HL-60 (cell line): ENCODE results near the gene ANKRD23.

Experiments
- DNase-seq, 2 experiments: peaks; one replicate each; pipeline ENCODE4 v3.0.0-alpha.2; 2010 to 2020; ENCODE audit warnings: low read depth in 1 of 2, low spot score in 1 of 2
- H3K27ac ChIP-seq: fragments of 250-450 bp; sonication (Bioruptor Pico); replicated peaks from 2 replicates; pipeline ENCODE4 v1.5.1; 2020; ENCODE audit warnings: mild to moderate bottlenecking, moderate library complexity
- H3K27me3 ChIP-seq: fragments of 250-450 bp; sonication (Bioruptor Pico); 2 replicates; pipeline ENCODE4 v1.5.1; 2021; ENCODE audit warnings: mild to moderate bottlenecking, moderate library complexity; ENCODE audit not compliant: insufficient read depth, poor library complexity, severe bottlenecking
- H3K4me3 ChIP-seq: replicated peaks from 2 replicates; pipeline ENCODE4 v1.5.1; 2011; ENCODE audit warnings: mild to moderate bottlenecking, control low read depth, low read length; ENCODE audit not compliant: insufficient read depth
- GABPA ChIP-seq: IDR thresholded peaks from 2 replicates; pipeline ENCODE4 v1.6.1; 2012; ENCODE audit warnings: low read depth
- POLR2AphosphoS5 ChIP-seq: IDR thresholded peaks from 2 replicates; pipeline ENCODE4 v1.6.1; 2012; ENCODE audit warnings: low read depth
- SPI1 ChIP-seq: IDR thresholded peaks from 2 replicates; pipeline ENCODE4 v1.6.1; 2012; ENCODE audit warnings: low read depth, mild to moderate bottlenecking, borderline replicate concordance
- TF ChIP-seq, protein P1 (sequence below): IDR thresholded peaks from one replicate; pipeline ENCODE4 v1.5.1; 2011; ENCODE audit warnings: low read length, control low read depth, inconsistent platforms; ENCODE audit not compliant: insufficient read depth
- TF ChIP-seq, protein P2 (sequence below): IDR thresholded peaks from 2 replicates; pipeline ENCODE4 v1.6.1; 2012; ENCODE audit warnings: low read depth; ENCODE audit not compliant: insufficient replicate concordance

The ANKRD23 gene

DNA sequence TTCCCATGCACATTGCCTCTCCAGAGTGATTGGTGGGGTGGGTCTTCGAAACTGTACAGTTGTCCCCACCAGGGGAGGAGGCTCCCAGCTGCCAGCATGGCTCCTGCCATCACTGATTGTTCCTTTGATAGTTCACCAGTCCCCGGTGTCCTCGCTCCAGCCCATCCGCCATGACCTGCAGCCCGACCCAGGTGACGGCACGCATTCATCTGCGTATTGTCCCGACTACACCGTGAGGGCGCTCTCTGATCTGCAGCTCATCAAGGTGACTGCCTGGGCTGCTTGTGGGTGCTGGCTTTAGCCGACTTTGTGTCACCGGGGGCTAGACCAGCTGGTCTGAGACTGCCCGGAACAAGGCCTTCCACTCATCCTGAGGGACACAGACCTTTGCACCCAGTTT, 15.4 kb downstream of the ANKRD23 start:
- TF ChIP-seq, protein P1, sequence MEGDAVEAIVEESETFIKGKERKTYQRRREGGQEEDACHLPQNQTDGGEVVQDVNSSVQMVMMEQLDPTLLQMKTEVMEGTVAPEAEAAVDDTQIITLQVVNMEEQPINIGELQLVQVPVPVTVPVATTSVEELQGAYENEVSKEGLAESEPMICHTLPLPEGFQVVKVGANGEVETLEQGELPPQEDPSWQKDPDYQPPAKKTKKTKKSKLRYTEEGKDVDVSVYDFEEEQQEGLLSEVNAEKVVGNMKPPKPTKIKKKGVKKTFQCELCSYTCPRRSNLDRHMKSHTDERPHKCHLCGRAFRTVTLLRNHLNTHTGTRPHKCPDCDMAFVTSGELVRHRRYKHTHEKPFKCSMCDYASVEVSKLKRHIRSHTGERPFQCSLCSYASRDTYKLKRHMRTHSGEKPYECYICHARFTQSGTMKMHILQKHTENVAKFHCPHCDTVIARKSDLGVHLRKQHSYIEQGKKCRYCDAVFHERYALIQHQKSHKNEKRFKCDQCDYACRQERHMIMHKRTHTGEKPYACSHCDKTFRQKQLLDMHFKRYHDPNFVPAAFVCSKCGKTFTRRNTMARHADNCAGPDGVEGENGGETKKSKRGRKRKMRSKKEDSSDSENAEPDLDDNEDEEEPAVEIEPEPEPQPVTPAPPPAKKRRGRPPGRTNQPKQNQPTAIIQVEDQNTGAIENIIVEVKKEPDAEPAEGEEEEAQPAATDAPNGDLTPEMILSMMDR = no peak
- no peak for TF ChIP-seq GABPA
- no peak for TF ChIP-seq SPI1
- TF ChIP-seq POLR2AphosphoS5 = no peak
- TF ChIP-seq, protein P2, sequence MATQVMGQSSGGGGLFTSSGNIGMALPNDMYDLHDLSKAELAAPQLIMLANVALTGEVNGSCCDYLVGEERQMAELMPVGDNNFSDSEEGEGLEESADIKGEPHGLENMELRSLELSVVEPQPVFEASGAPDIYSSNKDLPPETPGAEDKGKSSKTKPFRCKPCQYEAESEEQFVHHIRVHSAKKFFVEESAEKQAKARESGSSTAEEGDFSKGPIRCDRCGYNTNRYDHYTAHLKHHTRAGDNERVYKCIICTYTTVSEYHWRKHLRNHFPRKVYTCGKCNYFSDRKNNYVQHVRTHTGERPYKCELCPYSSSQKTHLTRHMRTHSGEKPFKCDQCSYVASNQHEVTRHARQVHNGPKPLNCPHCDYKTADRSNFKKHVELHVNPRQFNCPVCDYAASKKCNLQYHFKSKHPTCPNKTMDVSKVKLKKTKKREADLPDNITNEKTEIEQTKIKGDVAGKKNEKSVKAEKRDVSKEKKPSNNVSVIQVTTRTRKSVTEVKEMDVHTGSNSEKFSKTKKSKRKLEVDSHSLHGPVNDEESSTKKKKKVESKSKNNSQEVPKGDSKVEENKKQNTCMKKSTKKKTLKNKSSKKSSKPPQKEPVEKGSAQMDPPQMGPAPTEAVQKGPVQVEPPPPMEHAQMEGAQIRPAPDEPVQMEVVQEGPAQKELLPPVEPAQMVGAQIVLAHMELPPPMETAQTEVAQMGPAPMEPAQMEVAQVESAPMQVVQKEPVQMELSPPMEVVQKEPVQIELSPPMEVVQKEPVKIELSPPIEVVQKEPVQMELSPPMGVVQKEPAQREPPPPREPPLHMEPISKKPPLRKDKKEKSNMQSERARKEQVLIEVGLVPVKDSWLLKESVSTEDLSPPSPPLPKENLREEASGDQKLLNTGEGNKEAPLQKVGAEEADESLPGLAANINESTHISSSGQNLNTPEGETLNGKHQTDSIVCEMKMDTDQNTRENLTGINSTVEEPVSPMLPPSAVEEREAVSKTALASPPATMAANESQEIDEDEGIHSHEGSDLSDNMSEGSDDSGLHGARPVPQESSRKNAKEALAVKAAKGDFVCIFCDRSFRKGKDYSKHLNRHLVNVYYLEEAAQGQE = no peak
- no peaks in the 10 kb centered on the region for H3K27me3 ChIP-seq
- no peak overlapping the region for H3K27ac ChIP-seq
- no peak for DNase-seq
- H3K4me3 ChIP-seq = no peak overlapping the region

- Histone ChIP-seq H3K4me3 (no peak overlapping the region), H3K27me3 (no peaks in the 10 kb centered on the region), H3K27ac (no peak overlapping the region)
- no peak for DNase-seq
- TF ChIP-seq POLR2AphosphoS5 = no peak
- TF ChIP-seq, protein P2 = no peak
- no peak for TF ChIP-seq GABPA
- TF ChIP-seq SPI1 = no peak
- TF ChIP-seq, protein P1 = no peak
These were observed 17.1 kb downstream of the ANKRD23 start for GRCh38 chr2:96826546-96827278.

DNA sequence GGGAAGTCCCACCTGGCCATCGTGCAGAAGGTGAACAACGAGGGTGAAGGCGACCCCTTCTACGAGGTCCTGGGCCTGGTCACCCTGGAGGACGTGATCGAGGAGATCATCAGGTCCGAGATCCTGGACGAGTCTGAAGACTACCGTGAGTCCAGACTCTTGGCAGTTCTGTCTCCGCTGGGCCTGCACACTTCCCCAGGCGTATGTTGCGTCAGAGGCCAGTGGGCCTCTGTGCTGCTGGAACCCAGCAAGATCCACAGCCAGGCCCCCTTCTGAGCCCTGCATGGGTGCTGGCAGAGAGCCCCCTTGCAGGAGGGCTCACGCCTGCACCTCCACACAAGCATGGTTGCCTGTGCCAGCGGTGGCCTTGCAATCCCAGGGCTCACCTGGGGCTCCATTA, 18.8 kb downstream of the ANKRD23 start:
- no peaks in the 10 kb centered on the region for H3K27me3 ChIP-seq
- H3K27ac ChIP-seq = no peak overlapping the region
- DNase-seq = no peak
- H3K4me3 ChIP-seq = no peak overlapping the region
- TF ChIP-seq SPI1 (no peak), GABPA (no peak), POLR2AphosphoS5 (no peak)
- TF ChIP-seq, protein P2 = no peak
- TF ChIP-seq, protein P1 = no peak
